HUES6 (cell line): ENCODE data around the gene RIPK3.

ENCODE experiments used
- H3K27ac ChIP-seq: 2 replicates; pipeline ENCODE4 v1.7.0; 2013; ENCODE audit warnings: low read depth, mild to moderate bottlenecking, low read length, inconsistent platforms
- H3K27me3 ChIP-seq: 2 replicates; pipeline ENCODE4 v1.6.1; 2013; ENCODE audit warnings: low read length; ENCODE audit not compliant: control insufficient read depth, insufficient read depth
- H3K36me3 ChIP-seq: 2 replicates; pipeline ENCODE4 v1.6.1; 2013; ENCODE audit warnings: low read length; ENCODE audit not compliant: control insufficient read depth, insufficient read depth
- H3K4me1 ChIP-seq: 2 replicates; pipeline ENCODE4 v1.6.1; 2013; ENCODE audit warnings: low read length; ENCODE audit not compliant: control insufficient read depth, insufficient read depth
- H3K4me3 ChIP-seq: 2 replicates; pipeline ENCODE4 v1.5.1; 2013; ENCODE audit warnings: low read depth, low read length
- H3K9ac ChIP-seq: one replicate; pipeline ENCODE4 v1.6.1; 2013; ENCODE audit warnings: mild to moderate bottlenecking, low read length
- H3K9me3 ChIP-seq: 2 replicates; pipeline ENCODE4 v1.6.1; 2013; ENCODE audit warnings: low read depth, low read length; ENCODE audit not compliant: control insufficient read depth, insufficient read depth

The RIPK3 gene

DNA sequence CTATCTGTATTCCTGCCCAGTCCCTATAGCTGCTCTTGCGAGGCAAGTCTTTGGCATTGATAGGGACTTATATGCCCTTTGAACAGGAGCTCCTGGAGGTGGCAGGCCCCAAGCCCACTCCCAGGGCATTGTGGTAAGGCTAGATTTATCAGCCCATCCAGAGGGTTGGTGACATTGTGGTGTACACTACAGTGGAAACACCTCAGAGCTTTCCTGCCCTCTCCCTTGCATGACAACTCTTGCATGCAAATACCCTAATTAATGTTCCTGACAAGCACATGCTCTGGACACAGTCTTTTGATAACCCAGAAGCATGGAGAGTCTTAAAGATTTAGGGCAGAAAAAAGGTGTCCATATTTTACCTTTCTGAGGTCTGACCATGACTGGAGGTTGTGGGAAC lies 815 bp upstream of the RIPK3 start:
- no peaks in the 10 kb centered on the region for H3K9me3 ChIP-seq
- H3K27me3 ChIP-seq = peaks cover 84% of the 10 kb centered on the region
- H3K4me1 ChIP-seq = peaks cover 8% of the 10 kb centered on the region; the same call in 1 of the 2 replicates
- H3K27ac ChIP-seq = no peak overlapping the region
- no peak overlapping the region for H3K4me3 ChIP-seq
- H3K36me3 ChIP-seq = no peaks in the 10 kb centered on the region
- H3K9ac ChIP-seq = no peak overlapping the region

DNA sequence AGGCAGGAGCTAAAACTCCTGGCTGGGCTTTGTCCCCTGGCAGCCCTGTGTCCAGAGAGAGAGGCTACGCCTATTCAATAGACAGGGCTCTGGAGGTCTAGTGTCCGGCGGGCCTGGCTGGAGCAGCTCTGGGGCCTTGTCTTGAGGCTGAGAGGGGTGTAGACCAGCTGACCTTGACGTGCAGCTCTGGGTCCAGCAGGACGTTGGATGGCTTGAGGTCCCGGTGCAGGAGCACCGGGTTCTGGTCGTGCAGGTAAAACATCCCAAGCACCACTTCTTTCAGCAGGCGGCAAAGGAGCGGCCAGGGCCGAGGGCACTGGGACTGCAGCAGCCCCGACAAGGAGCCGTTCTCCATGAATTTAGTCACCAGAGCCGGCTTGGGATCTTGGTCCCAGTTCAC lies 948 bp downstream of the RIPK3 start:
- peak overlapping the region; percentile 66 for H3K4me3 ChIP-seq

DNA sequence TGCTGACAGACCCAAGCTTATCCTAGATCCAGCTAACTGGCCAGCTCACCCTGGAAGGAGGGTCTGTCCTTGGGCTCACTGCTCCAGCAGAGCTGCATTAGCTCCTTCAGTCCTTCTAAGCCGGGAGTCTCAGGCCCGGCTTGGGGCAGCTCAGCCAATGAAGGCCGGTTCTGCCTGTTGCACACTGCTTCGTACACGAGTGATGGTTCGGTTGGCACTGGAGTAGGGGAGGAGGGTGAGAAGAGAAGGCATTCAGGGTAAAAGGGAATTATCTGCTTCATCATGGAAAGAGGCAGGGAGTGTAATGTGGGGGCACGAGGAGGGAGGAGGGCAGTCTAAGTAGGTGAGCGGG lies 2.0 kb downstream of the RIPK3 start:
- Histone ChIP-seq H3K4me1 (peaks cover 13% of the 10 kb centered on the region; the same call in 1 of the 2 replicates), H3K9me3 (no peaks in the 10 kb centered on the region), H3K9ac (no peak overlapping the region), H3K36me3 (no peaks in the 10 kb centered on the region), H3K4me3 (no peak overlapping the region), H3K27me3 (peaks cover 95% of the 10 kb centered on the region), H3K27ac (no peak overlapping the region)

More for the DNA sequence above, 948 bp downstream of the RIPK3 start:
- H3K9ac ChIP-seq = no peak overlapping the region
- peaks cover 13% of the 10 kb centered on the region; the same call in 1 of the 2 replicates for H3K4me1 ChIP-seq
- H3K9me3 ChIP-seq = no peaks in the 10 kb centered on the region
- H3K36me3 ChIP-seq = no peaks in the 10 kb centered on the region
- peaks cover 92% of the 10 kb centered on the region for H3K27me3 ChIP-seq
- H3K27ac ChIP-seq = no peak overlapping the region

DNA sequence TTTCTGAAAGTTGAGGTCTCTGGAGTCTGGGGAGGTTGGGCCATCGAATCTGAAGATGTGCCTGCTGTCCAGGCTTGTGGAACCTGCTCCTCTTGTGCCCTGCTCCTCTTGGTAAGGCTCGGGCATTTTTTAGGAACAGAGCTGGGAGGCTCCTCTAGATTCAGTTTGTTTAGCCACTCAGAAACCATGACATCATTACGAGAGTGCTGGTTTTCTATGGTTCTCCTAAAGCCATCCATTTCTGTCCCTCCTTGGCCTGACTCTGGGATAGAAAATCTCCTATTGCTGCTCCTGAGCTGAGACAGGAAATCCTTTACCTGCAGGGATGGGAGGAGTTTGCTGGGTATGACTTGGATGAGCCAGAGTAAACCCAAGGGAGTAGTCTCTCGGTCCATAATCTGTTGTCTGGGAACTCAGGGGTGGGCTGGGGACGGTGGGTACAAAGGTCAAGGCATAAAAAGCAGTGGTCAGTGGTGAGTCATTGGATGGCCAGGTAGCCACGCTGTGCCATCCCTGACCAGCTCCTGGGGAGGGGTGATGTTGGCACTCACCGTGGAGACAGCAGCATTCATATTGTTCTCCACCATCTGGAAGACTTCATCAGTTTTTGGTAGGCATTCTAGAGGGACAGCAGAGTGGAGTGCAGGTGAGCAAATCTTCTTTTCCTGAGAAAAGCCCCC lies 2.5 kb downstream of the RIPK3 start:
- Histone ChIP-seq H3K4me3 (no peak overlapping the region), H3K27me3 (peaks cover 98% of the 10 kb centered on the region), H3K9ac (no peak overlapping the region), H3K9me3 (no peaks in the 10 kb centered on the region), H3K27ac (no peak overlapping the region), H3K36me3 (no peaks in the 10 kb centered on the region), H3K4me1 (peaks cover 13% of the 10 kb centered on the region; the same call in 1 of the 2 replicates)

DNA sequence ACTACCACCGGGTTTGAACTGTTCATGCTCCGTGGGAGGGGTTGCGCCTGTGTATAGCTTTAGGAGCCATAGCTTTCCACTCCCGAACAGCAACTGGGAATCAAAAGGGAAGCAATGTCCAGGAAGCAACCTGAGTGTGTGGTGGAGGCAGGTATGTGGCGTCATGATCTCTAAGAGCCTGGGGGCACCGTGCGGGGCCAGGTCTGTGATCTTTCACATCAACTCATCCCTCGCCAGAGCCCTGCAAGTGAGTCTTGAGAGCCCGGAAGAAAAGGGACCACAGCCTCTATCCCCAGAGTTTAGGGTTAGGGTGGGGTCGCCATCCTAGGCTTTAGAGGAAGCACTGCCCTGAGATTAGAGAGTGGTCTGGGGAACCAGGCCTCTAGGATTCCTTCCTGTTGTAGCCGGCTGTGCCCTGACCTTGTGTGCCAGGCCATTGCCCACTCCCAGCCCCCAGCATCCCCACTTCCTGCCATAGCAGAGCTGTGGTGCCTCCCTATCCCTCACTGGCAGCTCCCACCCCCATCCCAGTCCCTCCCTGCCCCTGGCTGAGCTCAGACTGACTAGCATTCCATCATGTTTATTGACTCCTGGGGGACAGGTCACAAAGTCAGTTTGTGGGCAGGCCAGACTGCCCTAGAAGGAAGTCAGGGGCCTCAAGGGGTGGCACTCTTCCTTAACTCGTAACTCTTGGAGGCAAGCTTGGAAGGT lies 4.2 kb downstream of the RIPK3 start:
- no peak overlapping the region for H3K27ac ChIP-seq
- peak overlapping the region; percentile 78 for H3K4me3 ChIP-seq
- H3K27me3 ChIP-seq = peaks cover 100% of the 10 kb centered on the region

DNA sequence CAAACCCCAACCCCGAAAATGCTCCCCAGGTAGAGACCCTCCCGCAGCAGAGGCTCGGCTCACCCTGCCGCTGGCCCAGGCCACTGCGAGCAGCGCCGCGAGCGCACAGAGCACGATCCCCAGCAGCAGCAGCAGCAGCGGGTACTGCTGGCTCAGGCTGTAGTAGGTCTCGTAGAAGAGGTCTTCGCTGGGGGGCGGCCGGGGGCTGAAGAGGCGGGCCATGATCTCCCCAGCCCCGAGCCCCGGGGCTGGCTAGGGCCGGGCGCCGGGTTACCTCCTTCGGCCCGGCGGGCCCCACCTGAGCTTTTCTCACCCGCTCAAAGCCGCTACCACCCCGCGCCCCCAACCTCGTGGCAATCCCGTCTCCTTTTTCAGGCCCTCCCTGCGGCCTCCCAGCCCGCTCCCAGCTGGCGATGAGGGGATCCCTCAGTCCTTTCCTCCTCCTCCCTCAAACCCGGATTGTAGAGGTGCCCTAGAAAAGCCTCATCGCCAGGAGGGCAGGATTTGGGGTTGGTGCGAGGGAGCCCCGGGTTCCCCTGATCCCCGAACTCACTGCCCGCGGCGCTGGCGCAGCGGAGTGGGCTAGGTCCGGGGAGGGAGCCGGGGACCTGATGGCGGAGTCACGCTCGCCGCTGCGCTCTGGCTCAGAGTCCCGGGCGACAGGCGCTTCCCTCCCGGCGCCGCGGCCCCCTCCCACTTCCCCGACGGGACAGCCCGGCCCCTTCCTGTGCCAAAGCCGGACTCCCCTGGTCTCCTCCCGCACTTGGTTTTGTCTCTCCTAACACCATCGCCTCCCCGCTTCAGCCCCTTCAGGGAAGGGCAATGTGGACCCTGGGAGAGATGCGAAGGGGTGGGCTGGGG lies 5.1 kb downstream of the RIPK3 start, which contains the start of gene ADCY4:
TSS of gene ADCY4 (minus strand) at position 641 of the 861 bp plus-strand sequence. CDS start at position 222, 419 bp downstream.
- peaks cover 13% of the 10 kb centered on the region; the same call in 1 of the 2 replicates for H3K4me1 ChIP-seq
- no peaks in the 10 kb centered on the region for H3K36me3 ChIP-seq
- peak within 1 kb of the TSS; percentile 29 for H3K9ac ChIP-seq
- H3K27me3 ChIP-seq = peaks cover 100% of the 10 kb centered on the region
- H3K27ac ChIP-seq = no peak within 1 kb of the TSS
- H3K9me3 ChIP-seq = no peaks in the 10 kb centered on the region
- peak within 1 kb of the TSS; percentile 78 for H3K4me3 ChIP-seq

More for the DNA sequence above, 4.2 kb downstream of the RIPK3 start:
- no peaks in the 10 kb centered on the region for H3K9me3 ChIP-seq
- peaks cover 13% of the 10 kb centered on the region; the same call in 1 of the 2 replicates for H3K4me1 ChIP-seq
- H3K36me3 ChIP-seq = no peaks in the 10 kb centered on the region
- H3K9ac ChIP-seq = no peak overlapping the region

DNA sequence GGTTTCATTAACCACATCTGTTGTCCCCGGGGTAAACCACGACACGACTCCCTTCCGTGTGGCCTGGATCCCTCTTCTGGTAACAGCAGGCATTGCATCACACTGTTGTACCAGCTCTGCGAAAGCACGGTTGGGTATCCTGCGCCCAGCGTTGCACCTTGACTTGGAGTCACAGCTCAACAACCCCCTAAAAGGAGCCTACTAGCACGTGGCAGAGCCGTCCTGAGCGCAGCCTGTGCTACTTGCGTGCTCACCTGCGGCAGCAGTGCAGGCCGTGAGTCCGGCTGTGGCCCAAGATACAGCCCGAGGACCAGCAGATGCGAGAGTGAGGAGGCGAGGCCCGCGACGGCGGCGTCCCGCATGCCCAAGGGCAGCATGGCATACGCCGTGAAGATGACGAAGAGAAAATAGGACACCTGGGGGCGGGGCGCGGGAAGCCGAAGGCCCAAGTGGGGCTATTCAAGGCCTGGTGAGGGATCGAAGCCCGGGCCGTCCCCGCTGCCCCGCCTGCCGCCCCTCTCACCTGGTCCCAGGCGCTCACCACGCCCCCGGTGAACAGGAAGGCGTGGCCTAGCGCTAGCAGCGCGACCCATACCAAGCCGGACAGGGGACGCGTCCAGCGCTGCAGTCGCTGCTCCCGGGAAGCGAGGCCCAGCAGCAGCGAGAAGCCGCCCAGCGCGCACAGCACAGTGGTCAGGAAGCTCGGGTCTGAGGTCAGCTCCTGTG lies 7.4 kb downstream of the RIPK3 start:
- no peak overlapping the region for H3K27ac ChIP-seq
- H3K27me3 ChIP-seq = peaks cover 89% of the 10 kb centered on the region
- H3K9me3 ChIP-seq = no peaks in the 10 kb centered on the region
- no peak overlapping the region for H3K9ac ChIP-seq
- peaks cover 9% of the 10 kb centered on the region; the same call in 1 of the 2 replicates for H3K4me1 ChIP-seq
- peak overlapping the region; percentile 58 for H3K4me3 ChIP-seq
- H3K36me3 ChIP-seq = no peaks in the 10 kb centered on the region

DNA sequence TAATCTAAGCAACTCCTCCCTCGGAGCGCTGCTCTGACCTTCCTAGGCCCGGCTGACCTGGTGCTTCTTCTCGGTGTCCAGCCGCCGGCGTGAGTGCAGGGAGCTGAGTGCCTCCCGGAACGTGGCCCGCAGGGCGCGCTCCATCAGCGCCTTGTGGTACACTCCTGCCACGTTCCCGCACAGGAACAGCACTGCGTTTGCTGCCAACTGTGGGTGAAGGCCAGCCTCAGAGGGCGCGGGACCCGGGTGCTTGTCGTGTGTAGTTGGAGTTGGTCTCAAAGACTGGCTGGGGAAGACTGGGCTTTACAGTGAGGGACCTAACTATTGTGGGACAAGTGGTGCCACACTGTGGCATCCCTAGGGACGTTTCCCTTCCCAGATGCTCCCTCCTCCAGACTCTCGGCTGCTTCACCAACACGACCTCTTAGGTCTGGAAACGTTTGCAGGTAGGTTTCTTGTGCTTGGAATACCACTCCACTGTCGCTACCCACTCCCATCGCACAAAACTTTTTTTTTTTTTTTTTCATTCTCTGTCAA lies 8.0 kb downstream of the RIPK3 start:
- Histone ChIP-seq H3K4me3 (peak overlapping the region; percentile 58), H3K27me3 (peaks cover 82% of the 10 kb centered on the region), H3K9me3 (no peaks in the 10 kb centered on the region), H3K9ac (no peak overlapping the region), H3K4me1 (peaks cover 9% of the 10 kb centered on the region; the same call in 1 of the 2 replicates), H3K36me3 (no peaks in the 10 kb centered on the region), H3K27ac (no peak overlapping the region)

DNA sequence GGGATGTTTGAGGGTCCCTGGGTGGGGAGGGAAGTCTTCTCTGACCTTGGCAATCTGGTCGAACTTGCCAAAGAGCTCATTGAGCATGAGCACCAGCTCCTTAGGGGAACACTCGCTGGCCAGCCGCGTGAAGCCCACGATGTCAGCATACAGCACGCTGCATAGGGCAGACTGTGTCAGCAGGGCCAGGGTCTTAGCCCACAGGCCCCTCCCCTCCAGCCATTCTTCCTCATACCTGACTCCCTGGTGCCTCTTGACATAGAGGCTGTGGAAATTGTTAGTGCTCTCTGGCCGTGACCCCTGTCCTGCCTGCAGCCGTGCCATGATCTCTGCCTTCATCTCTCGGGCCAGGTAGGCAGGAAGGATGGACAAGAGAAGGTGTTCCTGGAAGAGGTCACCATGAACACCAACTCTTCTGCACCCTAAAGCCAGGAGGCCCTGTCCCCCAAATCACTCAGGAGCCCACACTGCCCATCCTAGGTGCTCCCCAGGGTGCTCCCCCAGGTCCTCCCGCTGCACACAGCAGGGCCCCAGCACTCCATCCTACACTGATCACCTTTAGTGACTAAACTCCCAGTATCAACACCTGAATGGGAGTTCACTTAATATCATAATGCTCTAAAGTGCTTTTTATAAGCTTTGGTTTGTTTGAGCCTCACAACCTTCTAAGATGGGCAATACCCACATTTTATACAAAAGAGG lies 8.7 kb downstream of the RIPK3 start:
- H3K4me3 ChIP-seq = no peak overlapping the region
- no peaks in the 10 kb centered on the region for H3K36me3 ChIP-seq
- H3K9me3 ChIP-seq = no peaks in the 10 kb centered on the region
- H3K27ac ChIP-seq = no peak overlapping the region
- H3K4me1 ChIP-seq = peaks cover 9% of the 10 kb centered on the region; the same call in 1 of the 2 replicates
- H3K9ac ChIP-seq = no peak overlapping the region
- peaks cover 76% of the 10 kb centered on the region for H3K27me3 ChIP-seq

DNA sequence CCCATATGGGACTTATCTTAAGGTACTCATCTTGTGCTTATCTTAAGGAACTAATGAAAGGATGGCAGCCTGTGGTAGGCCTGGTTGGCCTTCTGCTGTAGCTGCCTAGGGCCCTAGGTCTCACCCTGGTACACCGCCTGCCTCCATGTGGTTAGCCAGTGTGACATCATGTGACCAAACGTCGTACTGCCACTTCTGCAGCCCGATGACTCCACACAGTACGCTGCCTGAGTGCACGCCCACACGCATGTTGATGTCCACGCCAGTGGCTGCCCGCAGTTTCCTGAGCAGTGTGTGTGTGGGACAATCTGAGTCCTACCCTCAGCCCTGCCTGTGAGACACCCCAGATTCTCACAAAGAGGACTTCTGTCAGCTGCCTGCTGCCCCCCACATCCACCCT lies 10.1 kb downstream of the RIPK3 start:
- Histone ChIP-seq H3K9me3 (no peaks in the 10 kb centered on the region), H3K36me3 (no peaks in the 10 kb centered on the region), H3K27ac (no peak overlapping the region), H3K9ac (no peak overlapping the region), H3K27me3 (peaks cover 62% of the 10 kb centered on the region), H3K4me3 (no peak overlapping the region), H3K4me1 (no peaks in the 10 kb centered on the region)
